Measurements from ENCODE around the gene KANSL3. TPM values are rescaled to one million over a fixed set of nuclear protein-coding genes. Genes with fewer than 3 reads are reported as not detected.

The KANSL3 gene
- total and polyA plus RNA-seq, 9 of the 15 experiments (the other 6 are each of a cell fraction or from before 2014, with no cell fraction given), result 11.3 to 43.7 (median 27.9) TPM

- Histone ChIP-seq H3K79me2 (ENCODE audit: control insufficient read depth, insufficient read depth, low read length) (peaks cover 52% of the 10 kb centered on the region), H3K27me3 (ENCODE audit: control insufficient read depth in 2 of 2, insufficient read depth in 2 of 2, low read length in 2 of 2) (no peaks in the 10 kb centered on the region), H3K9ac (ENCODE audit: insufficient read depth in 1 of 2, low read depth in 2 of 2, low read length in 2 of 2) (no peak overlapping the region), H2AFZ (ENCODE audit: low read depth, low read length) (no peak overlapping the region), H3K4me2 (ENCODE audit: insufficient read depth, low read length) (no peak overlapping the region), H3K36me3 (ENCODE audit: control insufficient read depth, insufficient read depth, low read length) (peaks cover 66% of the 10 kb centered on the region), H3K27ac (ENCODE audit: extremely low read depth, low read depth, low read length) (no peak overlapping the region), H3K4me1 (replicated peaks in 1 of 2; ENCODE audit: control insufficient read depth in 2 of 2, insufficient read depth in 2 of 2, low read length in 2 of 2) (peaks cover 9 to 14% of the 10 kb centered on the region in 2 experiments; a peak in 4 of 5 replicates), H3K4me3 (no peak overlapping the region), H4K20me1 (replicated peaks; ENCODE audit: control insufficient read depth, insufficient read depth, low read length) (no peaks in the 10 kb centered on the region), H3K9me1 (ENCODE audit: control insufficient read depth, insufficient read depth, low read length) (peaks cover 3% of the 10 kb centered on the region), H3K9me3 (replicated peaks; ENCODE audit: control insufficient read depth, insufficient read depth, low read depth, low read length) (no peaks in the 10 kb centered on the region)
- in situ Hi-C loops (cut with MboI), result no loop called here
- intact Hi-C loops (cut with micrococcal nuclease), result no loop called here
- no peak for FAIRE-seq
- no peak for ATAC-seq
- TF ChIP-seq EHMT2 (IDR thresholded peaks at IDR 0.05) (no peak), ZNF830 (CRISPR knock-in tag; IDR thresholded peaks at IDR 0.05) (no peak), ATF2 (CRISPR knock-in tag; IDR thresholded peaks at IDR 0.05) (no peak), KDM2B (CRISPR knock-in tag; IDR thresholded peaks at IDR 0.05) (no peak), CBX8 (IDR thresholded peaks at IDR 0.05; ENCODE audit: borderline replicate concordance, extremely low read depth, low read depth, low read length, poor library complexity, severe bottlenecking) (no peak), RAD51 (IDR thresholded peaks at IDR 0.05; ENCODE audit: borderline replicate concordance, low read depth) (no peak), CREB5 (CRISPR knock-in tag; IDR thresholded peaks at IDR 0.05) (no peak), SREBF2 (CRISPR knock-in tag; IDR thresholded peaks at IDR 0.05) (no peak), NELFE (IDR thresholded peaks at IDR 0.05; ENCODE audit: insufficient read depth, insufficient read length) (no peak)
- TF ChIP-seq, protein P1, sequence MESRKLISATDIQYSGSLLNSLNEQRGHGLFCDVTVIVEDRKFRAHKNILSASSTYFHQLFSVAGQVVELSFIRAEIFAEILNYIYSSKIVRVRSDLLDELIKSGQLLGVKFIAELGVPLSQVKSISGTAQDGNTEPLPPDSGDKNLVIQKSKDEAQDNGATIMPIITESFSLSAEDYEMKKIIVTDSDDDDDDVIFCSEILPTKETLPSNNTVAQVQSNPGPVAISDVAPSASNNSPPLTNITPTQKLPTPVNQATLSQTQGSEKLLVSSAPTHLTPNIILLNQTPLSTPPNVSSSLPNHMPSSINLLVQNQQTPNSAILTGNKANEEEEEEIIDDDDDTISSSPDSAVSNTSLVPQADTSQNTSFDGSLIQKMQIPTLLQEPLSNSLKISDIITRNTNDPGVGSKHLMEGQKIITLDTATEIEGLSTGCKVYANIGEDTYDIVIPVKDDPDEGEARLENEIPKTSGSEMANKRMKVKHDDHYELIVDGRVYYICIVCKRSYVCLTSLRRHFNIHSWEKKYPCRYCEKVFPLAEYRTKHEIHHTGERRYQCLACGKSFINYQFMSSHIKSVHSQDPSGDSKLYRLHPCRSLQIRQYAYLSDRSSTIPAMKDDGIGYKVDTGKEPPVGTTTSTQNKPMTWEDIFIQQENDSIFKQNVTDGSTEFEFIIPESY (CRISPR knock-in tag; IDR thresholded peaks at IDR 0.05), result no peak
- DNase-seq (ENCODE audit: extremely low read depth in 1 of 4, low spot score in 3 of 4), result no peak
- CTCF ChIA-PET (ENCODE audit: low intra/inter-chr PET ratio), result no interaction called here
- POLR2A ChIA-PET, result interaction anchor here (0.7 to 6.9 kb wide), 2 partner anchors 7 to 69 kb away, joined by 4 to 70 read pairs; no protein-coding TSS in a partner anchor
- WGBS (ENCODE audit: insufficient coverage, low coverage, missing lambda C conversion rate), result 95% methylated on average over 9 of the region's 9 CpGs
- no TSS peak for BruUV-seq (replicated peaks)
These were observed 4.5 kb downstream of the KANSL3 start for GRCh38 chr2:96633641-96634040.

Measured in K562 (cell line).